GM21723 (cell line): Measurements from ENCODE around the gene SHROOM3.

Experiments
- ATAC-seq: cut with Tn5 transposase; IDR thresholded peaks from one replicate; pipeline ENCODE4 v1.9.1; 2021; ENCODE audit warnings: mild to moderate bottlenecking, moderate library complexity; ENCODE audit not compliant: unreplicated experiment

The SHROOM3 gene

DNA sequence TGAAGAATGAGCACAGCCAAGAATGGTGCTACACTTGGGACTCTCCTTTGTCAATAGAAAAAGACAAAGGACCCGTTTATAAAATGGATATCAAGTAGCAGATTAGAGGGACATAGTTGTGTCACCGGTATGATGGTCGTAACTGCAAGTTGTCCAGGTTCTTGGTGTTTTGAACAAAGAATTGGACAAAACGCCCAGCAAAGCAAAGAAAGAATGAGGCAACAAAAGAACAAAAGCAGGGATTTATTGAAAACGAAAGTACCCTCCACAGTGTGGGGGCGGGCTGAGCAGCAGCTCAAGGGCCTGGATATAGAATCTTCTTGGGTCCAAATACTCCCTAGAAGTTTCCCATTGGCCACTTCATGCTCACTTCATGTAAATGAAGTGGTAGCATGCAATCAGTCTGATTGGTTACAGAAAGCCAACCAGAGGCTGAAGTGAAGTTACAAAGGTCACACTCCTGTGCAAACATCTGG is 54.7 kb downstream of the SHROOM3 start:
- no peak for ATAC-seq

DNA sequence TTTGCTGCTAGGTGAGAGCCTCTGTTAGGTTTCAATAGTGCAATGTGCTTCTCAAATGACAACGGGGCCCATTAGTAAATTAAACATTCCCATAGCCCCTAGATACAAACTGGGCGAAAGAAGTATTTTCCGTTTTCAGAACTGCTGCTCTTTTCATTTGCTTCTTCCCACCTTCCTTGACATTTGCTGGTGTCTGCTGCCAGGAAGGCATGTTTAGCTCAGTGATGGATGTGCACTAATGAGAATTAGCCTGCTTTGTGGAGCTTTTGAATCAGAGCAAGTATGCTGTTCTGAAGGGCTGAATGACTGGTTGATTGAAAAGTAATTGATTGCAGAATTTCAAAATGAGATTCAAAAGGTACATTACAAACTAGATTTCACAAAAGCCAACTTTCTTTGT is 57.0 kb downstream of the SHROOM3 start:
- ATAC-seq: no peak

DNA sequence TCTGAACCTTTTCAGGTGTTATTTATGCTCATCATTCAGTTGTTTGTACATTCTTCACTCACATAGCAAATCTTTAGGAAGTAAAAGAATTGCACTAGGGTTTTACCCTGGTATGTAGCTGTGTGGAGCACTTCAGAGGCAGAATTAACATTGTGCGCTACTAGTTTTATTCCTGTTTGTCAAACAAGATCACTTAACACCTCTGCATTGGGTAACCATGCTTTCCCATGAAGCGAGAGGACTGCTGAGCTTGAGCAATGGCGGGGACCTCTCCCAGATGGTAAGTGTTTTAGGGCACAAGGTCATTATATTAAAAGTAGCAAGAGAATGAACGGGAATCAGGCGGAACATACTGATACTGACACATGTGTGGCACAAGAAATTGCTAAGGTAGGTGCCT is 59.2 kb downstream of the SHROOM3 start:
- ATAC-seq: no peak

DNA sequence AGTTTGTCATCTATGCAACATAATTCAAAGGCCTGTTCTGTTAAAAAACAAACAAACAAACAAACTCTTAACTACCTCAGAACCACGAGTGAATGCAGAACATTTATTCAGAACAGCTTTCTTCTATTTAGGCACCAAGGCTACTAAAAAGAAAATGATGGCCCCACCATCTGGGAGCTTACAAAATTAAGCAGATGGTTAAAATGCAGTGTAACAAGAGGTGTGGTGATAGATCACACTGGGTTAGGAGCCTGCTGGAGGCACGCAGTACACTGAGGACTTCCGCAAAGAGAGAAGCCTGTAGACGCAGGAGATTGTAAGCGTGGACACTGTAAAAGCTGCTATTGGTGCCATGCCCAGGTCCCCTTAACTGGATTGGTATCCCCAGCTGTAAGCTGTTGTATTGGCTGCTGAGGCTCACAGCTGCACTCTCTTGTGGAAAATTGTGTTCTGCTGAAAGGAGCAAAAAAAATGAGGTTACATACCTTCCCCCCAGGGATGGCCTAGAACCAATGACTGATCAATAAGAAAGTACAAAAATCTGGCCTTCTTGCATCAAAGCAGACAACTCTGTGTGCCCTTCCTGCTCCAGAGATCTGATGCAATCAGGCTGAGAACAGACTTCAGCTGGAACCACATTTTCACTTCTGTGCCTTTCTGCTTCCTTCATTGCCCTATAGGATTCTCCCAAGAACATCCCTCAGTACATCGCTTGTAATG is 60.0 kb downstream of the SHROOM3 start:
- no peak for ATAC-seq

DNA sequence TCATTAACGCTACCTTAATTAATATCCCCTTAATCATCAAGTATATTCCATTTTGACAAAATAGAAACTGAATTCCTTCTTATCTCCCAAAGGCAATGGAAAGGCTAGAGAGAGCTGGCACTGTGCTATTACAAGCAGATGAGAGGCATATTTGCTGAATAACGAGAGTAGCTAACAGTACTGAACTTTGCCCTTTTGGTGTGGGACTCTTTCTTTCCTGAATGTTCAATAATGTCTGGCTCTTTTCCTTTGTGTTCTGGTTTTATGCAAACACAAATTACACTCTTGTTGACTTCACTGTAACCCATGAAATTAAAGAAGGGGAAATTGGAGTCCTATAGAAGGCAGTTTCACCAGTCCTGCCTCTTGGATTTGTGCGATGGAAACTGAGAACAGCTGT is 63.5 kb downstream of the SHROOM3 start:
- no peak for ATAC-seq

DNA sequence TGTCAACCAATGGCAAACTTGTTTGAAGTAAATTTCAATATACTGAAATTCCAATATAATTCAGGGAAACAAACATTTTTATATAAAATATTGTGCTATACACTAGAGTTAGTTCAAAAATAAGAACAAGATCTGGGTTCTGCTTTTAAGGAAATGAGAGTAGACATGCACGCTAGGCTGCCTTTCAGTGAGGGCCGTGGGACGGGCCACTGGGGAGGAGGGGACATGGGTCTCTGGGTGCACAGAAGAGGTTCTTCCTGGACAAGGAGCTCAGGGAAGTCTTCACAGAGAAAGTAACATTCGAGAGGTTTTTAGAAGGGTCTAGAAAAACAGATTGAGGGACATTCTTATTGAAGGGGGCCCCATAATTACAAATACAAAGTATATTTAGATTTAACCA is 64.4 kb downstream of the SHROOM3 start:
- ATAC-seq: no peak

DNA sequence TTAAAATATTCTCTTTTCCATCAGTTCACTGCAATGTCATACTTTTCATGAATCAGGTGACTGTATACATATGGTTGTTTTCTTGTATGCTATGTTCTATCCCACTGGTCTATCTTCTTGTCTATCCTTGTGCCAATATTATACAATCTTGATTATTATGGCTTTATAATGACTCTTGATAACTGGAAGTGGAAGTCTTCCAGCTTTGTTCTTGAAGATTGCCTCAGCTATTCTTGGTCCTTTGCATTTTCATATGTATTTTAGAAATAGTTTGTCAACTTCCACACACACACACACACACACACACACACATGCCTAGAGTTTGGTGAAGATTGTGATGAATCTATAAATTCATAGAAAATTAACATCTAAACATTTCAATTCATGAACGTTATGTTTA is 67.9 kb downstream of the SHROOM3 start:
- ATAC-seq: no peak

DNA sequence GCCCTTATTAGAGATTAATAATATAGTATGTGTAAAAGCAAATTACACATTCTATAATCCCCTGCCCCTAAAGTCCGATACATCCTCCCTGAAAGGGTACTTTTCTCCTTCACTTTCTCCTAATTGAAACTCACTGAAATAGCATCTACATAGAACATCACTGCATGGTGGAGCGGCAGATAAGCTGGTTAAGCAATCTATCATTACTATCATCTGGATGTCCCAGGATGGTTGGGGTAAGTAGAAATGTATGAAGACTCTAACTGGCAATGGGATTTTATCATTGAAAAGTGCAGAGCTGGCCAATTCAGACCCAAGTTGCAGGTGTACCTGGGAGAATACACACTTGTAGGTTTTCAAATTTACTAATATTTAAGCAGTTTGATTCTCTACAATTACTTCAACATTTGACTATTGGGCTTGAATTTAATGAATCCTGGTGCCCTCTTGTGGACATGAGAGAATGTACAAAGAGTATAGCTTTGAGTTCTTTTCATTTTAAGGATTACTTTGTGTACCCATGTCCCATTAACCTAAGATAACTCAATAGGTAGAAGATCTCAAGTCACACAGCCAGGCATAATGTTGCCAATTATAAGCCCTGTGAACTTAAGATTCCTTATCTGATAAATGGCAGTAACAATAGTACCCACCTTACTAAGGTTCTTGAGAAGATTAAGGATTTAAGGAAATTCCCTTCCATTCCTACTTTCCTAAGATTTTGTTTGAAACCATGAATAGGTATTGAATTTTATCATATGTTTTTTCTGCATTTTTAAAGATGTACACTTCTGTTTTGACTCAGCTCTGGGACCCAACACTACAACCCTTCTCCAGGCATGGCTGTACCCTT is 69.8 kb downstream of the SHROOM3 start:
- ATAC-seq: no peak

DNA sequence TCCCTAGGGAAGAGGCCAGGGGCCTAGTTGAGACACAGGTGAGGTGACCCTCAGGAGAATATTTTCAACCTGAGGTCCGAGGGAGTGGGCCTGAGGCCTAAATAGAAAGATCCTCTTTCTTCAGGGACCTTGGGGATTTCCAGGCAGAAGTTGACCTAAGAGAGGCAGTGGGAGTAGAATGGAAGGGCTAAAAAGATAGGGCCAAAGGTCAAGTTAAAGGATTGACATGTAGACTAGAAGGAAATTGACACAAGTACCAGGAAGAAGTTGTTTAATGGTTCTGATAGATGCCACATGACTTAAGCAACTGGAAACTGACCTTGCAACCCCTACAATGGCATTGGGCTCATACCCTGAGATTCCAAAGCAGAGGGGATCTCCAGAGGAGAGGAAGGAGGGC is 76.9 kb downstream of the SHROOM3 start:
- ATAC-seq: no peak

DNA sequence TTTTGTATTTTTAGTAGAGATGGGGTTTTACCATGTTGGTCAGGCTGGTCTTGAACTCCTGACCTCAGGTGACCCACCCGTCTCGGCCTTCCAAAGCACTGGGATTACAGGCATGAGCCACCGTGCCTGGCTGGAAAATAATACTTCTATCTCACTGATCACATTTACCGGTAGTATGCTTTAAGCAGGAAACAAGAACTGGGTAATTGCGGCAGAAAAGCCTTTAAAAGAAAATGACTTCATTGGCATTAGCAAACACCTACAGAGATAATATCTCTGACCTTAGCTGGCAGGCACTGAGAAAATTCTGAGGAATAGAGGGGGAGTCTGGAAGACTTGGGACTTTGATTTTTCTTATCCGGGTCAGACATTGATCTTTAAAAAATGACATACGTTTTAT is 78.5 kb downstream of the SHROOM3 start:
- no peak for ATAC-seq

DNA sequence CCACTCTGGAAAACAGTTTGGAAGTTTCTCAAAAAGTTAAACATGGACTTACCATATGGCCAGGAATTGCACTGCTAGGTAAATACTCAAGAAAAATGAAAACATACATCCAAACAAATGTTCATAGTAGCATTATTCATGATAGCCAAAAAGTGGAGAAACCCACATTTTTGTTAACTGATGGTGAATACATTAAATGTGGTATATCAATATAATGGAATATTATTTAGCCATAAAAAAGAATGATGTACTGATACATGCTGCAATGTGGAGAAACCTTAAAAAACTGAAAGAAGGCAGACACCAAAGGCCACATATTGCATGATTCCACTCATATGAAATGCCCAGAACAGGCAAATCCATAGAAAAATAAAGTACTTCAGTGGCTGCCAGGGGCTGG is 79.1 kb downstream of the SHROOM3 start:
- no peak for ATAC-seq

DNA sequence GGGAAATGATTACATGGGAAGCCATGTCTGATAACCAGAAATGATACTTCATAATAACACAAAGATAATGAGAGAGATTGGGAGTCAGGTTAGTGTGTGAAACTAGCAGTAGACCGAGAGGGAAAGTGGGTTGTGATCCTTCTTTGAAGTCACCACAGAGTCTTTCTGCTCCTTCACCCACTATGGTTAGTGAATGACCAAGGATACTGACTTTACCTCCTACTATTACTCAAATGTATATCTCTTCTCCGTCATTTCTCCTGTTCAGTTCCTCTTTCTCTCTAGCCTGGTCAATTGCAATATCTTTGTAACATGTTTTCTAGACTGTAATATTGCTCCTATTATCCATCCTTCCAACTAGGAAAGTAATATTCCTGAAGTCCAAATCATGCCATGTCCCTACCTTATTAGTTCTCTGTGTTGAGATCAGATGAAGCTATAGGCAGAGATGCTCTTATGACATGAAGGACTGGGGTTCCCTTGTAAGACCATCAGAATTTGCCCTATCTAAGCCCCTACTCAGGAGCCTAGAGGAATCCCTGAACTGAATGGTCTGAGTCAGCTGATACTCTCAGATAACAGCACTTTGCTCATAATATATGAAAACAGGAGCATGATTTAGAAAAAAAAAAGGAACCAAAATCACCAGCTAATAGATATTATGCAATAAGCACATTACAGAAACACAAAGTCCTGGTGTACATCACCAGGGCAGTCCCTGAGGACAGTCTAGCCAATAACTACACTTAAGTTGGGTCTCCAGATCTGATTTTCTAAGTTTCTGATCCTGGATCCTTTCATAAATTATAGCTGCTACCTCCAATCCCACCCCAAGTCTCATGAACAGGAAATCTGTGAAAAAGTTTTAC is 81.2 kb downstream of the SHROOM3 start:
- peak; percentile 89 for ATAC-seq

DNA sequence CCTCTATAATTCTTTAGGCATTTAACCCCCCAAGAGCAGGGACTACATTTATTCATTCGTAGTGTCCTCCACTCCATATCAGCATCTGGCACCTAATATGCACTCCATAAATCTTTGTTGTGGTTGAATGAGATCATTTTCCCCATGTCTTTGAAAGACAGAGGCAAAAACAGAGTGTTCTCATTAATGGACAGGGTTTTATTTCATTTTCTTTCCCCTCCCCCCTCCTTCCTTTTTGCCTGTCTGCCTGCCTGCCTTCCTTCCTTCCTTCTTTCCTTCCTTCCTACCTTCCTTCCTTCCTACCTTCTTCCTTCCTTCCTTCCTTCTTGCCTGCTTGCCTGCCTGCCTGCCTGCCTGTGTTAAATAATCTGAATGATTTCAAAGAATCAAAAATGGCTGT is 83.2 kb downstream of the SHROOM3 start:
- ATAC-seq: no peak

DNA sequence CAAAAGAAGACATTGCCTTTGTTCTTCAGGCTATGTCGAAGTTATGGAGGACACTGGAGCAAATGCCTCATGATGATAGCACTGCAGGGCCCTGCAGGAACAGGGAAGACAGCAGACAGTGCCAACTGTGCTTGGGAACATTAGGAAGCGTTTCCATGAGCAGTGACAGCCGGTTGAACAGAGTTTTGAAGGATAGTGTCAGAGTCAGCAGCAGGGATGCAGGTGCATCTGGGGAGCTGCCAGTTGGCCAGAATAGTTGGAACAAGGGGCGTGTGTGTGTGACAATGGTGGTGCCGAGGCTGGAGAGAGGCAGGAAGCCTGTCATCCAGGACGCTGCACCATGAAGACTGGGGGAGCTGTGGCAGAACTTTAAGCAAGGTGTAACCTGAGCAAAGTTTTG is 88.6 kb downstream of the SHROOM3 start:
- no peak for ATAC-seq

DNA sequence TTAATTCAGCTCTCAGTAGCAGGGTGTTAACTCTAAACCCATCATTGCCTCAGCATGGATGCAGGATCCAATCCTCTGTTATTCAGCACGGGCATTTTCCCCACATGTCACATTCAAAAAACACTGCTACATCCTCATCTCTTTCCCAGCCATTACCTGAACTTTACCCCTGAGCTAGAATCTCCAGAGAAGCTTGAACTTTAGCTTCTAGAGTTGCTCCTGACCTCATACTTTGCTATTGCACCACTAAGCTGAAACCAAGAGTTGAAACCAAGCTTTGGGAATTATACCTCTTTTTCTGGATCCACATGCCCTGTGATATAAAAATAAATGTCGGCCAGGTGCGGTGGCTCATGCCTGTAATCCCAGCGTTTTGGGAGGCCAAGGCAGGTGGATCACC is 90.7 kb downstream of the SHROOM3 start:
- ATAC-seq: no peak

DNA sequence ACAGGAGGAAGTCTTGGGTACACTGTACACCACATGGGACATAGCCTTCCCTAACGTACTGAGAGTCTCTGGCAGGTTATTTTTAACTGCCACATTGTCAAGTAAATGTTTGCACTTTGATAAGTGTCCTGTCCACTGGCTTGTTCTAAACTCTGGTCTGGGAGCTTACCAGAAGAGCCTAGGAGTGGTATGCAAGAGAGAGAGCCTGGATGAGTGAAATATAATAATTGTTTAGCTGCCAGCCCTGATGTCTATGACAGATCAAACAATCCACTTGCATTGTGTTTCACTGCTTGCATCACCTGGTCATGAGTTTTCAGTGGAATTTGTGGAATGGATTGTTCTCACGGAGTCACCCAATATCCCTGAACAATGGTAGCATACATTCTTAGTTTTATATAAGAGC is 91.6 kb downstream of the SHROOM3 start:
- no peak for ATAC-seq

DNA sequence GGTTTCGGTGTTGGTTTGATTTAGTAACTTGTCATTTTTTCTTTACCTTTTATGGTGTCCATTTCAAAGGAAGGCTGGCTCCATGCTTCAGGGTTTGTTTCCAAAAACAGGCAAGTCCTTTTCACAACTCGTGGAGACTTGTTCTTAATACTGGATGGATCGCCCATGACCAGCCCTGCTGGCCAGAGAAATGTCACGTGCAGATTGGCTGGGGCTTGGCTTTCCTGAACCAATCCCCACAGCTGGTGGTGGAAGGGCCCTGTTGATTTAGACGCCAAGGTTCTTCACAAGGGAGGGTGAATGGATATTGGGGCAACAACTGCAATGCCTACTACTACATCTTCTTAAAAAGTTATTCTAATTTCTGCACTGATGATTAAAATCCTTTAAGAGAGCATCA is 92.6 kb downstream of the SHROOM3 start:
- ATAC-seq: no peak

DNA sequence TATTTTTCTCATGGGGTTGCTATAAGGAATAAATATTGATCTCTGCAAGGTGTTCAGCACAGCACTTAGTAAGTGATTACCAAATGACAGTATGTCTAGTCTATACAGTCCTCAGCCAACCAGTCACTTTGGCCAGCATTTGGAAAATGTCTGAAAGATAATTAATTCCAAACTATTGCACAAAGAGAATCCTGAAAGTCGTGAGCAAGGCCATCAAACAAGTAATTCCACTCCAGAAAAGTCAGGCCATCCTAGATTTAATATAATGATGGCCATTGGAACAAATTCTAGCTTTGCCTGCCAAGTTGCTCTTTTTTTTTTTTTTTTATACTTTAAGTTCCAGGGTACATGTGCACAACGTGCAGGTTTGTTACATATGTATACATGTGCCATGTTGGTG is 96.6 kb downstream of the SHROOM3 start:
- no peak for ATAC-seq

DNA sequence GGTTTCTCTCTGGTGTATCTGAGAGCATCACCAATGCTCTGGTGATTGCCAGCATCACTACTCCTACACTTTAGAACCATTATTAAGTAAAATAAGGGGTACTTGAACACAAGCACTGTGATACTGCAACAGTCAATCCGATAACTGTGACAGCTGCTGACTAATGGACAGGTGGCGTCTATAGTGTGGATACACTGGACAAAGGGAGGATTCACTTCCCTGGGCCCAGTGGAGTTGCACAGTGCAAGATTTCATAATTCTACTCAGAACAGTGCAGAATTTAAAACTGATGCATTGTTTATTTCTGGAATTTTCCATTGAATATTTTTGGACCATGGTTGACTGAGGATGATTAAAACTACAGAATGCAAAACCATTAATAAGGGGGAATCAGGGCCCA is 97.8 kb downstream of the SHROOM3 start:
- ATAC-seq: no peak

DNA sequence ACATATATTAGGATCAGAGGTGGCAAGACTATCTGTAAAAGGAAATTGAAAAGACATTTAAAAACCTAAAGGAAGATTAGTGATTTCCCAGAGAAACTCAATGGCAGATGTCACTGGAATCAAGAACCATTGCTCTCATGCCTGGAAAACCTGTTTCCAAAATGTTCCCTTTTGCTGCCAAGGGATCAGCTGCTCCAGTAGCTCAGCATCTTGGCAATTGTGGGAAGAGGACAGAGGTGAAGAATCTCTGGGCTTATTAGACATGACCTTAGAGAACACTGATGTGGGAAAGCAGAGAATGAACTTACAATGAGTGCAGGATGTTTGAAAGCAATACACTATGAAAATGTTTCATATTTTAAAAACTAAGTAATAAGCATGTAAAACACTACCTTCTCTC is 98.3 kb downstream of the SHROOM3 start:
- no peak for ATAC-seq

DNA sequence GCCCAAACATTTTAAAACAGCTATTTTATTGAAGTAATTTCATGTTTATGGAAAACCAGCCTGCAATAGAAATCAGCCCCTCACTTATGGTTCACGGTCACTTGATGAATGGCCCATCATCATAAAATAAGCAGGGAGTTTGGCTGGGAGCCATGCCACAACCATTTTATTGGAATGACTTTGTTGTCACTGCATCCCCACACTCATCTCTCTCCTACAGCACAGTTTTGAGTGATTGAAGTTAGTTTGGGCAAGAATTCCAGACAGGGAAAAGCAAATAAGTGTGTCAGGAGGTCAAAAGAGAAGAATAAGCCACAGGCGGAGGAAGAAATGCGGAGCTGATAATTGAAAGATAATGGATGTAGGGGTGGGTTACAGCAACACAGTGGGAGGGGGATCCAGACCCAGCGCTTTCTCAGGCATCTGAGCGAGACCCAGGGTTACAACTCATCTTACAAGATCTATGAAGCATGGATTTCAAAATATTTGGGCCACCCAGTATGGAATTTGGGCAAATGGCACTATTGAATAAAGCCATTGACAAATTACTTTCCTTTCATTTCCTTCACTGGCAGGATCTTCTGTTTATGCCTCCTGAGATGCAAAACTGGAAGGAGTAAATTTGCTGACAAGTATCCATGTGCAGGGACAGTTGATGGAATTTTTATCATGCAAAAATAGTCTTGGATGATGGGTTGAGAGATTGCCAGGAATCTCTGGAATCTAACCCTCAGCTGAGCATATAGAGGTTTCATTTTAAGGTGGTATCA is 100.8 kb downstream of the SHROOM3 start:
- no peak for ATAC-seq
